ENCODE results near the gene PRAMEF13.
"Not testable (repeated sequence)": the region's sequence is repeated elsewhere in the genome, so short reads cannot be mapped to it uniquely, and the experiment has no call there.

DNA sequence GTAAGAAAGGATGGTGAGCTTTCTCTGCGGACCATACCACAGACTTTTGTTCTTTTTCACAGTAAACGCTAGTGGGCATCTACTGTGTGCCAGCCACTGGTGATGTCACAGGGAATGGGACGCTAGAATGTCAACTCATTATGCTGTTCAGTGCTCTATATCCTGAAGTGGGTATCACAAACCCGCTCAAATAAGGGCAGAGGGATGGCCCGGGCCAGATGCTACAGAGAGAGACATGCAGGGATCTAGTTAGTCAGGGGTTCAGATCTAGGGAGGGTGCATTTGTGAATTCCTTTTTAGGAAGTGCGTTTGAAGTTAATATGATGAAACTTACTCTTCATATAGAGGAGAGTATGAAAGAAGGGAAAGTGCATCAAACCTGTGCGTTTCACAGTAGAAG is 45.9 kb upstream of the PRAMEF13 start:
- not testable (repeated sequence) for TF ChIP-seq CTCF (optimal IDR thresholded peaks at IDR 0.05 in 1 of 3, IDR thresholded peaks at IDR 0.05 in 1 of 3, conservative IDR thresholded peaks at IDR 0.05 in 1 of 3; ENCODE audit: extremely low read depth in 1 of 3, insufficient read depth in 2 of 3, low read length in 3 of 3); EZH2 (IDR thresholded peaks at IDR 0.05; ENCODE audit: low read length)

Data from keratinocyte (primary cell).